Measurements from ENCODE around the gene GID8.

GID8 gene

DNA sequence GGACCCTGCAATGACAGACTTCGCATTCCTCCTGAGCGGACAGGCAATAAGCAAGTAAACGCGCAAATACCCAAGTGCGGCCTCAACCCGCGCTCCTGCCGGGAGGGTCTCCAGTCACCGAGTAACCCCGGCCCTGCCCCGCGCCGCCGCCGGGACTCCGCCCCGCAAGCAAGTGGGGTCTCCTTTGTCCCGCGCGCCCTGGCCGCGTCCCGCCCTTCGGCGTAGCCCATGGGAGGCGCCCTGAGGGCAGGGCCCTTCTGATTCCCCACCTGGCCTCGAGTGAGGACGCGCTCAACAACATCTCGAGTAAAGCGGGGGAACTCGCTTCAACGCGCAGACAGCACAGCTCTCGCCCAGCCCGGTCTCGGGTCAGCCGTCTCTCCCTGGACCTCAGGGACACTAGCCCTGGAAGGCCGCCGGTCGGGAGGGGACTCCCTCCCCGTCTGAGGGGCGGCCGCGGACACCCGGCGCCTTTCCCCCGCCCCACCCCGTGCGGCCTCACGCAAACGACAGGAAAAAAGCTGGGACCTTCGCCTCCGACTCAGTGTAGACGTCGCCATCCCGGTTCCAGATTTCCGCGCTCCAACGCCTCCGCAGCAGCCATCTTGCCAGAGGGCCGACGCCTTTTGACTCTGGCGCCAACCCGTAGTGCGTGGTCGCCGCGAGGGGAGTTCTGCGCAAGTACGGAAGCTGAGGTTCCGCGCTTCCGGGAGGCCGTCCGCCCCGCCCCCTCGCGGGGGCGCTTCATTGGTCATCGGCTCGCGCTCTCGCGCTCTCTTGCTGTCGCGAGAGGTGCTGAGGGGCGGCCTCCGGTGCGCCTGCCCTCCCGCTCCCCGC, 461 bp upstream of the GID8 start:
- H3K9ac ChIP-seq (ENCODE audit: low read depth, low read length): peak overlapping the region; percentile 99
- H3K4me1 ChIP-seq (ENCODE audit: control insufficient read depth, insufficient read depth, low read length): peaks cover 19% of the 10 kb centered on the region
- H3K4me3 ChIP-seq (ENCODE audit: low read length): peak overlapping the region; percentile 94
- no peaks in the 10 kb centered on the region for H3K27me3 ChIP-seq (ENCODE audit: control insufficient read depth, insufficient read depth, low read length)
- peaks cover 23% of the 10 kb centered on the region for H3K36me3 ChIP-seq (ENCODE audit: insufficient read depth, low read length)
- no peaks in the 10 kb centered on the region for H3K9me3 ChIP-seq (replicated peaks; ENCODE audit: low read length)
- H3K4me2 ChIP-seq (ENCODE audit: low read length): peak overlapping the region; percentile 81

DNA sequence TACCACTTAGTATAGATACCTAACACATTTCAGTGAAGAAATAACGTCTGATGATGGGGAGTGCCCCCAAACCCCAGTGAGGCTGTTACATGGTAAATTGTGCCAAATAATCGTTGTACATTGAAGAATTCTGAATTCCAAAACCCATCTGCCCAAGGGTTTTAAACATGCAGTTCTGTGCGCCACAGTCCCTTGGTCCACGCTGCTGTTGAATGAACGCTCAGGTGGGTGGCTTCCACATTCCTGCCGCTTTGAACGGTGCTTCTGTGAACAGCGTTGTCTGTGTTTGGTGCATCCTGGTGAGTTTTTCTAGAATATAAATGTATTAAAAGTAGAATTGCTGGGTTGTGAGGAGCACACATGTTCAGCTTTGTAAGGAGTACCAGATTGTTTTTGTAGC, 2.9 kb downstream of the GID8 start:
- Histone ChIP-seq H3K4me2 (ENCODE audit: low read length) (no peak overlapping the region), H3K36me3 (ENCODE audit: insufficient read depth, low read length) (peaks cover 32% of the 10 kb centered on the region)

DNA sequence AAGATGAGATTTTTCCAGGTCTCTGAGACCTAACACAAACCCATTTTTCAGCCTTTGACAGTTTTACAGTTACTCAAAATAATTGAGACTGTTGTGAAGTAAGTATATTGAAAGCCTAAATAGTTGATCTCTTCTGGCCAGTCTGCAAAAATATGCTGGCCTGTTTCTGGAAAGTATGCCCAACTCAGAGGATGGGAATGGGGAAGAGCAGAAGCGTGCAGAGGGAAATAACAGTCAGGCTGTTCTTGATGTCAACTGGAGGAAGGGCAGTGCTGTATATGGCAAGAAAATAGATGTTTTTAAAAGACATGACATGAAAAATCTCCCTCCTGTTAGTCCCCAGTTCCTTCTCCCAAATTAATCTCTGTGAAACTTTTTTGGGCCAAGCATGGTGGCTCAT, 3.8 kb downstream of the GID8 start:
- no peaks in the 10 kb centered on the region for H3K9me3 ChIP-seq (replicated peaks; ENCODE audit: low read length)

More for the DNA sequence above, 2.9 kb downstream of the GID8 start:
- H3K4me1 ChIP-seq (ENCODE audit: control insufficient read depth, insufficient read depth, low read length): peaks cover 17% of the 10 kb centered on the region
- no peaks in the 10 kb centered on the region for H3K9me3 ChIP-seq (replicated peaks; ENCODE audit: low read length)
- H3K9ac ChIP-seq (ENCODE audit: low read depth, low read length): no peak overlapping the region
- H3K27me3 ChIP-seq (ENCODE audit: control insufficient read depth, insufficient read depth, low read length): no peaks in the 10 kb centered on the region
- H3K4me3 ChIP-seq (ENCODE audit: low read length): no peak overlapping the region

DNA sequence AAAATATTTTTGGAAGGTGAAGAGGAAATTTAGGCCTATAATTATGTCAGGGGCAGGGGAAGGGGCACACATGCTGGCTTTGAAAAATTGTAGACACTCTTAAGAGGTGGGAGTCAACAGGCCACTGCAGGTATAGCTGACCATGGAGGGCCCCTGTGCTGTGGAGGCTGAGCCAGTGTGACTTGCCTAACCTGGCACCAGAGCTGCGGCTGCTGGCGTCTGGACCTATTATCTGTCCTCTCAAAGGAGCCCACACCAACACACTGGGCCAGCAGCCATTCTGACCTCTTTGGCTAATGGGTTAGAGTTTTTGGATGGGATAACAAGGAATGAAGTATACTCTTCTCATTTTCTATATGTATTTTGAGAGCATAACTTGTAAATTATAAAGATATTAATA, 4.5 kb downstream of the GID8 start:
- peaks cover 12% of the 10 kb centered on the region for H3K4me1 ChIP-seq (ENCODE audit: control insufficient read depth, insufficient read depth, low read length)
- no peaks in the 10 kb centered on the region for H3K9me3 ChIP-seq (replicated peaks; ENCODE audit: low read length)
- no peaks in the 10 kb centered on the region for H3K27me3 ChIP-seq (ENCODE audit: control insufficient read depth, insufficient read depth, low read length)
- peaks cover 46% of the 10 kb centered on the region for H3K36me3 ChIP-seq (ENCODE audit: insufficient read depth, low read length)
- H3K4me2 ChIP-seq (ENCODE audit: low read length): no peak overlapping the region
- H3K4me3 ChIP-seq (ENCODE audit: low read length): no peak overlapping the region
- no peak overlapping the region for H3K9ac ChIP-seq (ENCODE audit: low read depth, low read length)

More for the DNA sequence above, 3.8 kb downstream of the GID8 start:
- H3K36me3 ChIP-seq (ENCODE audit: insufficient read depth, low read length): peaks cover 40% of the 10 kb centered on the region
- H3K9ac ChIP-seq (ENCODE audit: low read depth, low read length): no peak overlapping the region
- H3K27me3 ChIP-seq (ENCODE audit: control insufficient read depth, insufficient read depth, low read length): no peaks in the 10 kb centered on the region
- peaks cover 12% of the 10 kb centered on the region for H3K4me1 ChIP-seq (ENCODE audit: control insufficient read depth, insufficient read depth, low read length)
- no peak overlapping the region for H3K4me3 ChIP-seq (ENCODE audit: low read length)
- H3K4me2 ChIP-seq (ENCODE audit: low read length): no peak overlapping the region

DNA sequence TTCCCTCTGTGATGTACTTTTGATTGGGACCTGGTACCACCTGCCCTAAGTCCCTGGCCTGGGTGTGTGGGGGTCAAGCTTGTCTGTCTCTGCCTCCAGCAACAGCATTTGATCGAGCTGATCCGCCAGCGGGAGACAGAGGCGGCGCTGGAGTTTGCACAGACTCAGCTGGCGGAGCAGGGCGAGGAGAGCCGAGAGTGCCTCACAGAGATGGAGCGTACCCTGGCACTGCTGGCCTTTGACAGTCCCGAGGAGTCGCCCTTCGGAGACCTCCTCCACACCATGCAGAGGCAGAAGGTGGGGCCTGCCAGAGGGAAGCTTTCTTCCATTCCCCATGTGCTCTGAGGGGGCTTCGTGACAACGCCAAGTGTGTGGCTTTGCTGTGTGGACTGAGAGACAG, 5.4 kb downstream of the GID8 start:
- Histone ChIP-seq H3K9ac (ENCODE audit: low read depth, low read length) (no peak overlapping the region), H3K4me1 (ENCODE audit: control insufficient read depth, insufficient read depth, low read length) (peaks cover 12% of the 10 kb centered on the region), H3K36me3 (ENCODE audit: insufficient read depth, low read length) (peaks cover 55% of the 10 kb centered on the region), H3K9me3 (replicated peaks; ENCODE audit: low read length) (no peaks in the 10 kb centered on the region), H3K4me3 (ENCODE audit: low read length) (no peak overlapping the region), H3K27me3 (ENCODE audit: control insufficient read depth, insufficient read depth, low read length) (no peaks in the 10 kb centered on the region), H3K4me2 (ENCODE audit: low read length) (no peak overlapping the region)

DNA sequence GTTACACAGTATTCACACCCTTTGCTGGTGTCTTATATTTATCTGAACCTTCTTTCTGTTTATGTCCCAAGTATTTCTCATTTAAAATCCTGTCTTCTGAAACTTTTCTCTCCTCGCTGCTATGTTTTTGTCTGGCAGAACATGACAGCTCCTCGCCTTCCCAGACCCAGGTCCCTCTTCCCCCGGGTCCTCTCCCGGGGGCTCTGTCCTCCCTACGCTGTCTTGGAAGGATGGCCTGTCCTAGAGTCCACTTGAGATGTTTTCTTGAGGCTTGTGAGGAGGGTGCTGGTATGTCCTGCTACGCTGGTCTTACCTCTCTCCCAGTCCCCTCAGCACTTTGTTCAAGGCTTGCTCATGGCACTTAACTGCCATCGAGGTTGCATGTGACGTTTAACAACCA, 6.2 kb downstream of the GID8 start:
- Histone ChIP-seq H3K9ac (ENCODE audit: low read depth, low read length) (no peak overlapping the region), H3K4me2 (ENCODE audit: low read length) (no peak overlapping the region), H3K9me3 (replicated peaks; ENCODE audit: low read length) (no peaks in the 10 kb centered on the region), H3K36me3 (ENCODE audit: insufficient read depth, low read length) (peaks cover 63% of the 10 kb centered on the region), H3K4me3 (ENCODE audit: low read length) (no peak overlapping the region), H3K27me3 (ENCODE audit: control insufficient read depth, insufficient read depth, low read length) (no peaks in the 10 kb centered on the region), H3K4me1 (ENCODE audit: control insufficient read depth, insufficient read depth, low read length) (peaks cover 8% of the 10 kb centered on the region)

DNA sequence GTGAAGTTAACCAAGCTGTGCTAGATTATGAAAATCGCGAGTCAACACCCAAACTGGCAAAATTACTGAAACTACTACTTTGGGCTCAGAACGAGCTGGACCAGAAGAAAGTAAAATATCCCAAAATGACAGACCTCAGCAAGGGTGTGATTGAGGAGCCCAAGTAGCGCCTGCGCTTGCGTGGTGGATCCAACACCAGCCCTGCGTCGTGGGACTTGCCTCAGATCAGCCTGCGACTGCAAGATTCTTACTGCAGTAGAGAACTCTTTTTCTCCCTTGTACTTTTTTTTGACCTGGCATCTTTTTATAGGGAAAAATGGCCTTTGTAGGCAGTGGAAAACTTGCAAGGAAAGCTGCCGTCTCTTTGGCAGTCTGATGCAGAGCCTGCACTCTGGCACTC, 6.8 kb downstream of the GID8 start:
- Histone ChIP-seq H3K36me3 (ENCODE audit: insufficient read depth, low read length) (peaks cover 68% of the 10 kb centered on the region), H3K9me3 (replicated peaks; ENCODE audit: low read length) (no peaks in the 10 kb centered on the region), H3K4me2 (ENCODE audit: low read length) (no peak overlapping the region), H3K4me1 (ENCODE audit: control insufficient read depth, insufficient read depth, low read length) (peaks cover 2% of the 10 kb centered on the region), H3K4me3 (ENCODE audit: low read length) (no peak overlapping the region), H3K27me3 (ENCODE audit: control insufficient read depth, insufficient read depth, low read length) (no peaks in the 10 kb centered on the region), H3K9ac (ENCODE audit: low read depth, low read length) (no peak overlapping the region)

DNA sequence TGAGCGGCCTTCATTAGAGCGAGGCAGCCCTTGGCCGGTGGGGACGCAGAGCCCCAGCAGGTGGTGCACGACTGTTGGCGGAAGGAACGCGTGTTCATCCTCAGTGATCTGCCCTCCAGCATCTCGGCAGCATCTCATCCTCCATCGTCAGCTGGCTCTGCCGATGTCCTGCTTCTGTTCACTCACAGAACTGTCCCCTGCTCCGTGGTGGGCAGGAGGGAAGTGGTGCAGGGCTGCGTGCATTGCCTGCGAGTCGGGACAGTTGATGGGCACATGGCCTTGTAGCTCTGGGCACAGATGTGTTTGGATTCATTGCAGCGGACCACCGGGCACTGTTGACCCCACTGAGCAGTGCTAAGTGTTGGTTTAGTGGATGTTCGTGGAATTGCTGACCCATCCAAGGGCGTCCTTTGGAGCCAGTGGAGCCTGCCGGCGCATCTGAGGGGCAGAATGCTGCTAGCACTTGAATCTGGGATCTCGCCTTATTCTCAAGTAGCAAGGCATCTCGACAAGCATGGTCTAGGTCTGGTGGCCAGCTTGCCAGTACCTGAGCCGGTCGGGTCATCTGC, 7.9 kb downstream of the GID8 start:
- H3K36me3 ChIP-seq (ENCODE audit: insufficient read depth, low read length): peaks cover 76% of the 10 kb centered on the region

DNA sequence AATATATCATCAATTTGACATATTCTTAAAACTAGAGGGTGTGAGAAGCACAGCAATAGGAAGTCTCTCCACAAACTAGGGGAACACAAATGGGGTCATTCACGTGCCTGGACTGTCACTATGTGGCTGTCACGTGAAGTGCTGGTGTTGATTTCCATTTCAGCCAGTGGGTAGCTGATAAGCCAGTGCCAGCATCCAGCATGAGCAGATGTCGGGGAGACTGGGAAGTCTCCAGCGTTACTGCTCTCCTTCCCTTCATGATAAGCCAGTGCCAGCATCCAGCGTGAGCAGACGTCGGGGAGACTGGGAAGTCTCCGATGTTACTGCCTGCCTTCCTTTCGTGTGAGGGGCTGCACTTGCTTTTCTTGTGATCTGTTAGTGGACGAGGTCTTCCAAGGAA, 9.0 kb downstream of the GID8 start:
- Histone ChIP-seq H3K9ac (ENCODE audit: low read depth, low read length) (no peak overlapping the region), H3K36me3 (ENCODE audit: insufficient read depth, low read length) (peaks cover 73% of the 10 kb centered on the region), H3K4me3 (ENCODE audit: low read length) (no peak overlapping the region), H3K4me2 (ENCODE audit: low read length) (no peak overlapping the region), H3K27me3 (ENCODE audit: control insufficient read depth, insufficient read depth, low read length) (no peaks in the 10 kb centered on the region), H3K4me1 (ENCODE audit: control insufficient read depth, insufficient read depth, low read length) (peaks cover under 1% of the 10 kb centered on the region), H3K9me3 (replicated peaks; ENCODE audit: low read length) (no peaks in the 10 kb centered on the region)

More for the DNA sequence above, 7.9 kb downstream of the GID8 start:
- no peak overlapping the region for H3K9ac ChIP-seq (ENCODE audit: low read depth, low read length)
- no peaks in the 10 kb centered on the region for H3K4me1 ChIP-seq (ENCODE audit: control insufficient read depth, insufficient read depth, low read length)
- no peak overlapping the region for H3K4me3 ChIP-seq (ENCODE audit: low read length)
- no peaks in the 10 kb centered on the region for H3K9me3 ChIP-seq (replicated peaks; ENCODE audit: low read length)
- H3K4me2 ChIP-seq (ENCODE audit: low read length): no peak overlapping the region
- H3K27me3 ChIP-seq (ENCODE audit: control insufficient read depth, insufficient read depth, low read length): no peaks in the 10 kb centered on the region

DNA sequence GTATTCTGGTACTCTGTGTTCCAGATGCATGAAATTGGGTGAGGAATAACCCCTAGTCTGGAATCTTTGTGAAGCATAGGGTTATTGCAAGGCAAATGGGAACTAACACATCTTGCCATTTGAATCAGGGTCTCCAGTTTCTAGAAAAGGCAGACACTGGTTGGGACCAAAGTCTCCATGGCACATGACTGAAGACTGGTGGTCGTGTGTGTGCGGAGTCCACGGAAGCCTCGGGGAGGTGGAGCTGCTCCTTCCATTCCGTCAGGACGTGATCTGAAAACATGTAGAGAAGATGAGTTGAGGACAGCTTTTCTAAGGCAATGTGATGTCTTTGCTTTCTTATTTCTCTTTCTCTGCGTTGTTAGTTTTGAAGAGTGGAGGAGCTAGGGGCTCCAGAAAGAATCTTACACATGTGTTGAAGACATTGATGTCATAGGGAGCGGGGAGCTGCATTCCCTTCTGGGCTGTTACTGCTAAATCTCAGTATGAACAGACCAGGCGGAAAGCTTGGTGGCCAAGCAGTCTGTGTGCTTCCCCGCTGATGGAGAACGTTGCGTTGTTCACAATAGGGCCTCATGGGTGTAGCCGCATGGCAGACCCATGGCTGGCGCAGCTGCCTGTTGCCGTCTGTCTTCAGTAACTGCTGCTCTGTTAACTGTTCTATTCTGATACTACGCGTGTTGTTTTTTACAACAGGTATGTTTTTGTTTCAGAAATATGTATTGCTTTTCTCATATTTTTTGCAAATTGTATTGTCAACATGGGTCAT, 9.8 kb downstream of the GID8 start:
- Histone ChIP-seq H3K36me3 (ENCODE audit: insufficient read depth, low read length) (peaks cover 72% of the 10 kb centered on the region), H3K27me3 (ENCODE audit: control insufficient read depth, insufficient read depth, low read length) (no peaks in the 10 kb centered on the region), H3K4me1 (ENCODE audit: control insufficient read depth, insufficient read depth, low read length) (peaks cover 5% of the 10 kb centered on the region), H3K4me2 (ENCODE audit: low read length) (no peak overlapping the region), H3K4me3 (ENCODE audit: low read length) (no peak overlapping the region), H3K9me3 (replicated peaks; ENCODE audit: low read length) (no peaks in the 10 kb centered on the region), H3K9ac (ENCODE audit: low read depth, low read length) (no peak overlapping the region)

DNA sequence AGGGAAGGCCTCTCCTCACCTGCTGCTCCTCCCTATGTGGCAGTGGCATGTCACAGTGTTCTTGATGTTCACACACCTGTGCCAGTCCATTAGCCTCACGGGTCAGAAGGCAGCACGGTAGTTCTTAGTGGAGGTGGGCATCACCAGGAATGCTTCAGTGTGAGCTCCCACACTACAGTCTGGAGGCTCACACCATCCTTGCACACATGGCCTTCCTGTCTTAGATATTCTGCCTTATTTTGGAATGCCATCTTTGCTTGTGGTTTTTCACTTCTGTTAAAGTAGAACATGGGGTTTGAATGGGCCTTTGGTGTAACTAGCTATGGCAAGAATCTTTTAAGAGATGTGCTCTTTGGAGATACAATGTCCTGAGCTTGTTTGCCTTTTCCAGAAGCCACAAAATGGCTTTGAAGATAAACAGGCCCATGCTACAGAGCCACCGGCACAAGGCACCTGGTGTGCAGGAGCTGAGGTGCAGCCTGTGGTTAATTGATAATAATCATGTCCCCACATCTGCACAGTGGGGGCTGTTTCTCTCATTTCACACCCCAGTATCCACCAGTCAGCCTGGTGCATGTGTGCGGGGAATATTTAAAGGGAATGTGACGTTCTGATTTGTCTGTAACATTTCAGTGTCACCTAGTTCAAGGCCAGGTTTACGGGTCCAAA, 11.3 kb downstream of the GID8 start:
- Histone ChIP-seq H3K9ac (ENCODE audit: low read depth, low read length) (no peak overlapping the region), H3K4me2 (ENCODE audit: low read length) (no peak overlapping the region), H3K36me3 (ENCODE audit: insufficient read depth, low read length) (peaks cover 60% of the 10 kb centered on the region), H3K9me3 (replicated peaks; ENCODE audit: low read length) (no peaks in the 10 kb centered on the region), H3K27me3 (ENCODE audit: control insufficient read depth, insufficient read depth, low read length) (no peaks in the 10 kb centered on the region), H3K4me1 (ENCODE audit: control insufficient read depth, insufficient read depth, low read length) (peaks cover 20% of the 10 kb centered on the region), H3K4me3 (ENCODE audit: low read length) (no peak overlapping the region)

Data from skeletal muscle satellite cell (primary cell).